Renal pelvis (tissue), 4 donors: ENCODE data around the gene OSCP1. TPM values are rescaled to one million over a fixed set of nuclear protein-coding genes. Genes with fewer than 3 reads are reported as not detected.

ENCODE experiments used
- DNase-seq: peaks from one replicate; pipeline ENCODE4 v3.0.0-alpha.2; 2013
- polyA plus RNA-seq, 3 donors: library from polyadenylated mRNA; unstranded; fragments of 120-200 nt; gene quantifications; one replicate each; pipeline ENCODE4 v1.2.1, GENCODE V29; 2013; ENCODE audit not compliant: insufficient read length in 3 of 3

OSCP1 gene
- polyA plus RNA-seq, 3 donors = 20.2 to 23.9 (median 21.4) TPM

DNA sequence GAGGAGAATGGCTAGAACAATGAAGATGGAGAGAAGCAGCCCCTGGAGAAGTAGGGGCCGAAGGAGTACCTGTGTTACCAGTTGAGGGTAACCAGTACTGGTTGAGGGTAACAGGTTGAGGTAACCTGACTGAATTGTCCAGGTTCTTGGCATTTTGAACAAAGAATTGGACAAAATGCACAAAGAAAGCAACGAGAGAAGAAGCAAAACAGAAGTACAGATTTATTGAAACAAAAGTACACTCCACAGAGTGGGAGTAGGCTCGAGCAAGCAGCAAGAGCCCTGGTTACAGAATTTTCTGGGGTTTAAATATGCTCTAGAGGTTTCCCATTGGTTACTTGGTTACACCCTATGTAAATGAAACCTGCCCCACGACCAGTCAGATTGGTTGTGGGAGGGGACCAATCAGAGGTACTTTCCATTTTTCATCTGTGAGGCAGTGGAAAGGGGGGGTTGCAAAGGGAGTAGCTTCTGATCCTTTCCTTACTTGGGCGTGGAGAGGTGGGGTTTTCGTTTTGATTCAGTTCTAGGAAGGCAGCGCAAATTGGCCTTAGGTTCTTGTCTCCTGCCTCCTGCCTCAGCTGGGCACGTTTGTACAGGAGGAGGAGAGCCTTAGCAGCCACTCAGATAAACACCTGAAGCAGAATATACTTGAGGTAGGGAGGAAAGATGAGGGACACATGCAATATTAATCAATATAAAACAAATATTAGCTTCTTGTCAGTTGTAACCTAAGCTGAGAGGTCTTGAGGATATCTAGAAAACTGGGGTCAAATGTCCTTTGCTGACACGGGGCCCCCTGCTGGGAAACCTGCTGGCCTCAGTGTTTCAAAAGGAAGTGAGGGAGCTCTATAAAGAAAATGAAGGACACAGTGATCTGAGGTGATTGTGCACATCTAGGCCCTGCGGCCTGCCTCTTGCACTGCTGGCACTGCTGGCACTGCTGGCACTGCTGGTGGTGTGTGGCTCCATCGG lies 38.3 kb downstream of the OSCP1 start:
- DNase-seq = no peak

DNA sequence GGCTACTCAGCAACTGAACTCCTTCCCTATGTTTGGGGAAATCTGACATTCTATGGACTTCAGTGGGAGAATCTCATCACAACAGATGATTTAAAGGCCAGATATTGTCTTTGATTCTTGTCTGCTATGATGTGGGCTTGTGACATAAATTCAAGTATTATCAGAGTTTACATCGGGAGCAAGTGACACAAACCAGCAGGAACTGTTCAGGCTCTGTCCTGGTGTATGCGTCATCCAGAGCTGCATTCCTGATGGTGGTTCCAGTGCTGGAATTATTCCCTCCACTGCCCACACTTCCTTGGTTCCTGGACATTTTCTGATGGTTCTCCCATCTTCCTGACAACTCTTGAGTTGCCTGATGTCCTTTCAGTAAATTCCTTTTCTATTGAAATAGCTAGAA lies 41.8 kb downstream of the OSCP1 start:
- DNase-seq = no peak

DNA sequence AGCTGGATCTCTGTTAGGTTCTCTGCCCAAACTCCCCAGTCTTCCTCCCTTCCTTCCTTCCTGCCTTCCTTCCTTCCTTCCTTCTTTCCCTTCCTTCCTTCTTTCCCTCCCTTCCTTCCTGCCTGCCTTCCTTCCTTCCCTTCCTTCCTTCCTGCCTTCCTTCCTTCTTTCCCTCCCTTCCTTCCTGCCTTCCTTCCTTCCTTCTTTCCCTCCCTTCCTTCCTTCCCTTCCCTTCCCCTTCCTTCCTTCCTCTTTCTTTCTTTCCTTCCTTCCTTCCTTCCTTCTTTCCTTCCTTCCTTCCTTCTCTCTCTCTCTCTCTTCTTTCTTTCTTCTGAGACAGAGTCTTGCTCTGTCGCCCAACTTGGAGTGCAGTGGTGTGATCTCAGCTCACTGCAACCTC lies 43.8 kb downstream of the OSCP1 start:
- DNase-seq = no peak

DNA sequence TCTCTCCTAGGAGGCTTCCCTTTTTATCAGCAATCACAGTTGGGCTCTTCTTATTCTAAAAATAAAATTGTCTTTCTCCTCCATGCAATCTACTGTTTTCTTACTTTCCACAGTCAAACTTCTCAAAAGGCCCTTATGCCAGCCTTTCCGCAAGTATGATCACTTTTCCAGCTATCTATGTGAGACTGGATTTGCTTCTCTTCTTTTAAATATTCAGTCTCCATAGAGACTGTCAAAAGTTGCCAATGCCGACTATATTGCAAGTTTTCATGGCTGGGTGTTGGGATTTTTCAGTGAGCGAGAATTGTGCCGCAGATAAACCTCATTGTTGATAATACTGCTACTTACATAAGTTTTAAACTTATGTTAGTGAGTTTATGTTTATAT lies 47.8 kb downstream of the OSCP1 start:
- no peak for DNase-seq

DNA sequence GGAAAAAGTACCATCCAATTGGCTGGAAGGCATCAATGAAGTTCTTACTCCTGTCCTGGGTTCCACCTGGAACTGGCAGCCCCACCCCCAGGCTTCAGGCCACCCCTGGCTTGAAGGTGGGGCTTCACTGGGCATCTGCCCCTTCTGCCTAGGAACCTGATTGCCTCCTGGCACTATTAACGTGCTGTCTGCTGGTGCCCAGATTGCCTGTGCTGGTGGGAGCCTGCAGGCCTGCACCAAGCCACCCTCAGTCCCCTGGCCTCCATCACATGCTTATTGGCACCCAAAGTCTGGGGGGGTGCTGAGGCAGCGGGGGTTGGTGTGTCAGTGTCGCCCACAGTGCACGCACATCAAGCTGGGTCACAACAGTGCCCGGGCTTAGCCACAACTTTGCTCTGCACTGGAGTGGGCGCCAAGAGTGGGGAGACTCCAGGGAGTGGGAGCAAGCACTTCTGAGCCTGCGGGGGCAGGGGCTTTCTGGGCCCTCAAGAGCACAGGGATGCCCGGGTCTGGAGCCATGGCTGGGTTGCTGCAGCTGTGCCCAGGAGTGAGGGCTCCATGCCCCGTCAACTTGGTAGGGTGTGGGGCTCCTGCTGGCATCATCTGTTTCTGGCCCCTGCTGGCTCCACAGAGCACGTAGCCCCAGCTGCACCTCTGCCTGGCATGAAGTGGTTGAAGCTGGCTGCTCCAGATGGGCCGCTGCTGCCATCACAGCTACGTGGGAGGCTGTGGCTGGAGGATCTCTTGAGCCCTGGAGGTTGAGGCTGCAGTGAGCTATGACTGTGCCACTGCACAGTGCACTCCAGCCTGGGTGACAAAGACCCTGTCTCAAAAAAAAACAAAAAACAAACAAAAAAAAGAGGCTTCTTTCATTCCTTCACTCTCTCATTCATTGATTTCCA lies 48.4 kb downstream of the OSCP1 start:
- no peak for DNase-seq

DNA sequence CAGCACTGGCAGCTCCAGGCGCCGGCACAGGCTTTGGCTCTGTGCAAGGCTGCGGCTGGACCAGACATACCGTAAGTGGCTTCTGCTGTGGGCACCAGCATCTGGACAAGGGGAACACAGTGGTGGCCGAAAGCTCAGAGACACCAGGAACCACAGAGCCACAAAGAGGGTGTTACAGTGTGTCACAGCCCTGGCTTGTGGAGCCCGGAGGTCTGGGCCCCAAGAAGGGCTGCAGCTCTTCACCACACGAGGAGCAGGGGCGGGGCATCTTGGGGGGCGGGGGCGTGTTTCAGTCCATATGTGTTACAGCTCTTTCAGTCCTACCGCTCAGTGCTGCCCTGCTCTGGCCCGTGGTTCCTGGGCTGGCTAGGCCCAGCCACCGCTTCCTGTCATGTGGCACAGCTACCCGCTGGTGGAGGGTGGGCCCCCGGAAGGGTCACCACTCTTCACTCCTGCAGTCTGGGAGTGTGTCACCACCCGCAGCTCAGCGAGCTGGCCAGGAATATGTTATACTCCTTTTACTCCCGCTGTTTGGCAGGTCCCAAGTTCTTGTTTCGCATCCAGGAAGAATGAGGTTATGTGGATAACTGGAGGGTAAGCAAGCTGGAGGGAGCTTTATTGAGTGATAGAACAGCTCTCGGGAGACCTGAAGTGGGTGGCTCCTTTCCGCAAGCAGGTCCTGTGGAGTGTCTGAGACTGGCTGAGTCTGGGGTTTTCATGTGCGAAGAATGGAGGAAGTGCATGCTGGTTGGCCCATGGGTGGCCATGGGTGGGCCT lies 49.2 kb downstream of the OSCP1 start:
- DNase-seq = no peak

DNA sequence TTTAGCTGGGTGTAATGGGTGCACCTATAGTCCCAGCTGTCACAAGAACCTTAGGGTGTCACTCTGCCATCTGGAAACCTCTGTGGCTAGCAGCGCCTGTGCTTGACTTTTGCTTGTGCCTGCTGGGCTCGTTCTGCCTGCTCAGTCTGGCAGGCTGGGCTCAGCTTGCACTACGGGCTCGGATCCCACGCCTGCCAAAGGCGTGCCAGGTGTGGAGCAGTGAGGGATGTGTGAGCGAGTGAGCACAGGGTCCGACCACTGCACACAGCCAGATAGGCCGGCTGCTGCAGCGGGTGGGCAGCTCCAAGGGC lies 49.8 kb downstream of the OSCP1 start:
- no peak for DNase-seq

DNA sequence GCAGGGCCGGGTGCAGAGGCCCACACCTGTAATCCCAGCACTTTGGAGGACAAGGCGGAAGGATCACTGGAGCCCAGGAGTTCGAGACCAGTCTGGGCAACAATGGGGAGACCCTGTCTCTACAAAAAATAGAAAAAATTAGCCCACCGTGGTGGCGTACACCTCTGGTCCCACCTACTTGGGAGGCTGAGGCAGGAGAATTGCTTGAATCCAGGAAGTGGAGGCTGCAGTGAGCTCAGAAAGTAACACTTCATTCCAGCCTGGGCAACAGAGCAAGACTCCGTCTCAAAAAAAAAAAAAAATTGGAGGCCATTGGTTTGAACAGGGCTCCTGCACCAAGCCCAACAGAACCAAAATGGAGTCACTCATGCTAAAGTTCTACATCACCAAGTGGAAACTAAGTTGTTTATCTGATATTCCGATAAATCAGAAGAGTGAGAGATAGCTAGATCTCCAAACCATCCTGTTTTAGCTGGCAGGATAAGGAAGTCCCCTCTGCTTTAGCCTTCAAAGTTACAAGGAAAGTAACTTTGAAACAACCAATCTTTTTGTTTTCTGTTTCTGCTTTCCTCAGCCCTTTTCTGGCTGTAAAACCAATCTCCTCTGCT lies 51.8 kb downstream of the OSCP1 start:
- DNase-seq = no peak

DNA sequence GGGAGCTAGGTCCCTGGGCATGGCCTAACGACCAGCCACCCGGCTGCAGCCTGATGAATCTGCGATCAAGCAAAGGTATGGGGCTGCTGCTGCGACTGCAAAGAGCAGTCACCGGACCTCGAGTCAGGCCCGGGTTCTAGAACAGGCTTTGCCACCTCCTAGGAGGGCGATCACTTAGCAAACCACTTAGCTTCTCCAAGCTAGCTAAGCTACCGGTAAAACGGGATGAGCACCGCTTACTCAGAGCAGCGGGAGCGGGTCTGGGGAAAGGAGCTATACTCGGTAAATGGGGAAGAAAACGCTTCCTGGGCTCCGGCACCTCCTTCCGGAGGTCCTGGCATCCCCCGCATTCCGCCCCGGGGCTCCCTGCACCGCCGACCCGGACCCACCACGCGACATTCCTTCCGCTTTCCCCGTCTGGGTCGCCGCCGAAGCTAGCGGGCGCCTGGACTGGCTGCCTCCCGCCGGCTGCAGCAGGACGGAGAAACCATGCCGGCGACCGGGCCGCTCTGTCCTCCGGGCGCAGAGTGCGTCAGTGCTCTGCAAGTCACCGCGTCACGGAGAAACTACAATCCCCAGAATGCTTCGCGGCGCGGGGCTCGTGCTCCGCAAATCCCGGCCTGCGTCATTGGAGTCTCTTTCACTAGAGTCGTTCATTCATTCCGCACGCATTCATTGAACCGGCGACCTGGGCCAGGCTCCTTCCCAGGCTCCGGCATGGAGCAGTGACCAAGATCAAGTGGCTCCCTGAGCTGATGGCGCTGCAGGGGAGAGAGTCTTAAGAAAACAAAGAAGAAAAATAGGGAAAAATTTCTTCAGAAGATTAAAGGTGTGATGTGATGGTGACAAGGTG lies 52.6 kb downstream of the OSCP1 start, which contains the start of gene LSM10:
Gene LSM10 (minus strand): TSS at position 531 of the 853 bp plus-strand sequence. CDS start 3,779 bp downstream, outside the sequence.
- DNase-seq = peak; percentile 93

DNA sequence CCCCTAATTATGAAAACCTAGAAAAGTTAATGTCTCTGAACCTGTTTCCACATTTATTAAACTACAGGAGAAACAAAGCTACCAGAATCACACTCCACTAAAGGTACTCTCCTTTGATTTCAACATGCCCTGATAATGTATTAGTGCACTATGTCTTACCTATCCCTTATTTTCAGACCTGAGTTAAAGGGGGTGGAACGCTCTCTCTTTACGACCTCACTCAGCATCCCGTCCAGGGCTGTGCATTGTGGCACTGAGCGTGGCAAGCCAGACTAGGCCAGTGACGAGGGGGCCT lies 53.2 kb downstream of the OSCP1 start:
- no peak for DNase-seq

DNA sequence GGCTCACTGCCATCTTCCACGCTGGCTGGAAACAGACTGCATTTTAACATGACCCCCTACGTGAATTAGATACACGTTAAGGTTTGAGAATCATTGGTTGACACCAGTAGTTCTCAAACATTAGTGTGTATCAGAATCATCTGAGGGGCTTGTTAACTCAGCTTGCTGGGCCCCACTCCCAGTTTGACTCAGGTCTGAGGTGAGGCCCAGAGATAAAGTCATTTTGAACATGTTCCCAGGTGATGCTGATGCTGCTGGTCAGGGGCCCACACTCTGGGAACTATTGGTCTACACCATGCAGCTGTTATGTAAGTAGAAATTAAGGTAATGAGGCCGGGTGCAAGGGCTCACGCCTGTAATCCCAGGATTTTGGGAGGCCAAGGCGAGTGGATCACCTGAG lies 53.9 kb downstream of the OSCP1 start:
- no peak for DNase-seq

DNA sequence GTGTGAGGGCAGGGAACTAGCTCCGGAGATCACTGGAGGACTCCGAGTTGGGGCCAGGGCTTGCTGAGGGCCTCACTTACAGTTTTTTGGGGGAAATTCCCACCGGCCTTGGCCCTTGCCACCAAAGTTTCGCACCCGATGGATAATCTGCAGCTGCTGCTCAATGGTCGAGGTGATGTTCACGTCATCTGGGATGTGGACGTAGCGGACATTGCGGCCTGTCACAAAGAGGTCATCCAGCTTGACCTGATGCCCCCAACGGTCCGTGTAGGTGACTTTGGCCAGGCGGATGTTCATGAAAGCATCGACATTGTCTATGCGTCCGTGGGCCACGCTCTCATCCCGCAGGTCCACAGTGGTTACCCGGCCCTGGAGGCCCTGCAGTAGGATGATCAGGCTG lies 56.6 kb downstream of the OSCP1 start:
- no peak for DNase-seq

DNA sequence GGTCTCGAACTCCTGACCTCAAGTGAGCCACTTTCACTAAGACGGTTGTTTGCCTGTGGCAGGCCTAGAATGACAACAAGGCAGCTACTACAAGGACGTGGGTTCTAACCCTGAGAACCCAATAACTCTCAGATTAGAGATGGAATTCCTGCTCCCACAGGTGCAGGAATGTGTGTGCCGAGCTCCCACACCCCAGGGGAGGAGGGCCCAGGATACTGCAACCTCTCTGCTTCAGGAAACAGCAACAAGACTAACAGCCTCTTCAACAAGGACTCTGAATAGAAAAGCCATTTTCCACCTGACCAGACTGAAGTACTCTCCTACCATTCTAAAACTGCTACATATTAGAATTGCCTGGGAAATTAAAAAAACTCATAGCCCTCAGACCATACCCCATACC lies 57.4 kb downstream of the OSCP1 start:
- DNase-seq = no peak

DNA sequence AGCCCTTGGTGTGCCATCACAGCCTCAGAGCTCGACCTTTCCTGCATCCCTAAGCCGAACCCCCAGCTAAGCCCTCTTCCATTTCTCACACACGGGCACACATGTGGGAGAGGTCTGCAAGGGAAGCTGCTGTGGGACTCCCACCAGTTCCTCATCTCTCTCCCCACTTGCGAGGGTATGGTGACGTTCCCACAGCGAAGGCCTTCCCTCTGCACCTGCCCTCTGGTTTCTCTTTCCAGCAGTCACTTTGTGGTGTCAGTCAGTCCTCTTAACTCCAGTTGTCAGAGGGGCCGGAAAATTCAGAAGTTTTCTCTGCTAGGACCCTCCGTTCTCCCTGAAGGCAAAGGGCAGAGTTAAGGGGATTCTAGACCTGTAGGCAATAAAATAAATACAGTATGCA lies 59.0 kb downstream of the OSCP1 start:
- DNase-seq = no peak

DNA sequence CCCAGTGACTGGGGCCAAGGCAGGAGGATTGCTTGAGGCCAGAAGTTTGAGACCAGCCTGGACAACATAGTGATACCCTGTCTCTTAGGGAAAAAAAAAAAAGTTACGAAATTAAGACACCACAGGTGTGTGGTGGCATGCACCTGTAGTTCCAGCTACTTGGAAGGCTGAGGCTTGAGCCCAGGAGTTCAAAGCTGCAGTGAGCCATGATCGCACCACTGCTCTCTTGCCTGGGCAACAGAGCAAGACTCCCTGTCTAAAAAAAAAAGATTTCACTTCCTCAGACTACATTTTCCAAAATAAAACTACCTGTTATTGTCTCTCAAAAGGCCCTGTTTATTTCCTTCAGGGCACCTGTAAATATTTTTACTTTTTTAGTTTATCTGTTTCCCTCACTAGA lies 59.8 kb downstream of the OSCP1 start:
- no peak for DNase-seq

DNA sequence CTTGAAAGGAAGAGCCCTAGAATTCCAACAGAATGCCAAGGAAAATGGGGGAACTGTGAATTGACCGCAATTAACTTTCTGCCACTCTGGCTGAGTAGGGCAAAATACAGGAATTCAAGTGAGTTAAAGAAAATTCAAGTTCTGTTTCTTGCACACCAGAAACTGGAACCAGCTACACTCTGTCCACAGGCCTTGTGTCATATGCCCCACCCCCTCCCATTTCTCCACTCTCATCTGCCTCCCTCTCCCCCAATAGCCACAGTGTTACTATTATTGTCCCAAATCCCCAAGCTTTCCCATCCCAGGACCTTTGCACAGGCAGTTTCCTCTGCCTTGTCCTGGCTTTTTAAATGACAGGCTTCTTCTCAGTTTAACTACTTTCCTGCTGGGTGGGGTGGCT lies 60.3 kb downstream of the OSCP1 start:
- DNase-seq = no peak

DNA sequence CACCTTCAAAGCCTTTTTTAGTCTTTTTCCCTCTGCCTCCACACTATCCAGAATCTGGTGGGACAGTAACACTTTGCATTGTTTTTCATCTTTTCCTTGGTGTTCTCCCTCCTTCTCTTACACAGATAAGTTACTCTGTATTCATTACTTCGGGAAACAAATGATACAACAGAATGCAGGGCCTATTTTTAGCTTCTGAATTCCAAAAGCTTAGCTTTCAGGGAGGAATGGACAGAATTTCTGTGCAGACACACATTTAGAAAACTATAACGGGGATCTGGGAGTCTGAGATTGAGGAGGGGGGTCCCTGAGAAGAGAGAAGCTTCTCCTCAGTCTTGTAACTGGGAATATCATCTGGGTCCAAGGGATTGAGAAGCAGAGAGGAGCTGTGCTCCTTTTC lies 61.0 kb downstream of the OSCP1 start:
- DNase-seq = no peak

DNA sequence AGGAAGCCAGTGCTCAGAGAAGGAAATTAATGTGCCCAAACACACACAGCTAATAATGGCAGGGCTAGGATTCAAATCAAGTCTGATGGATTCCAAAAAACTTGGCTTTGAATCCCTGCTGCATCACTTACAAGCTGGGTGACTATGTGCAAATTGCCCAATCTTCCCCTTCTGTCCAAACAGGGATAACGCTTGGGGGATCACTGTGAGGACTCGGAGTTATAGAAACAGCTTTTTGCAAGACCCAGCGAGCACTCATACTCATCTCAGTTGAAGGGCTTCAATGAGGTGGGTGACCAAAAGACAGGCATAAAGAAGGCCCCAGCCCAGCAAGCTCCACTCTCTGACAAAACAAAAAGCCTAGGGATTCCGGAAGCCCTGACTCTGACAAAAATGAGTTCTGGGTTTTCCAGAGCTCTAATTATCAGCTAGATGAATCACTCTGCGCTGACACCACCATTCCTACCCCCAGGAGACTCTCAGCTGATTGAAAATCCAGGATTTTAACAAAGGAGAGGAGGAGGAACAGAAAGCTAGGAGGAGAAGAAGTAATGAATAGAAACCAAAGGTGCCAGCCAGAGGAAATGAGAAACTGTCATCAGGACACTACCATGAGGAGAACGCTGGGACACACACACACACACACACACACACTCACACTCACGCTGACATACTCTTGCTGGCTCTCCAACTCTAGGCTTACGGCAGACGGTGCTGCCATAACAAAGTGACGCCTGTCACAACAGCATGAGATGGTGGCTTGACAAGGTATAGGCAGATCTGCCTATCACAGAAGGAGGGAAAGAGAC lies 62.9 kb downstream of the OSCP1 start:
- no peak for DNase-seq

DNA sequence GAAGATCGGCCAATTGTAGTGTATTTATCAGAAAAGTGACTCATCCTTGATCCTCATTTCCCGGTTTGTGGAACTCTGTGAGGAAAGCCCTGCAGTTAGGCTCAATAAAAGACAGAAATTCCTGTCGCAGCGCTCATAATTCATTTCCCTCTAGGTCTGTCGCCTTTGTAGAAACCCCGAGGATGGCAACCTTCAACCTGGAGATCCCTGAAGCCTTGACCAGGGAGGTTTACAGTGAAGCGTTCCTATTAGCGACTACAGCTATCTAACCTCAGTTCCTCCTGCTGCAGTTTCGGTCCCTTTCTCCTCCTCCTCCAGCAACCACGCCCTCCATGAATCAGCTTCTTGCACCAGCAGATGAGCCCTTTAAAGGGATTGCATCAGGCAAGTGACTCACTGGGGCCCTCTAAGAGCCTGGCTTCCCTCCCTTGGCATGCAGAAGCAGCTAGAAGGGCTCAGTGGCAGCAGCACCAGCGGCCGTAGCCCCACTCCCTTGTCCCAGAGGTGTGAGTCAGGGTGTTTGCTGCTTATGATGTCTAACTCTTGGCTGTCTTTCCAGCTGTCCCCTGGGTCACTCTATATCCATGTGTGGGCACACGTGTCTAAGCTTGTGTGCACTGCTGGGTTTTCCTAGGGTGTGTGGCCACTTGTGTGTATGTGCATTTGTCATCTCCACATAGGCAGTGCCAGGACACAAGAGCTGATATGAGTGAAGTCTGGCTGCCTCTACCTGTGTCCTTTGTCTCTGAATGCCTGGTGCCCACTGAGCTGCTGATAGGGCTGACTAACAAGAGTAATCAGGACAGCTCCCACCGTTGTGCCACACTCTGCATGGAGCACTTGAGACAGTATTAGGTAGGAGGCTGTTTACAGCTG lies 63.7 kb downstream of the OSCP1 start:
- peak; percentile 65 for DNase-seq
